Mesendoderm (in vitro differentiated cells): ENCODE measurements around the gene WDR86.
A peak's percentile ranks its signal among the peaks of the same experiment; 100 is the strongest.

Experiments used
- DNase-seq: peaks from one replicate; pipeline ENCODE4 v3.0.0; 2013
- H2AK5ac ChIP-seq: 2 replicates; pipeline ENCODE4 v1.6.1; 2013; ENCODE audit warnings: low read length, inconsistent platforms
- H2BK120ac ChIP-seq: 2 replicates; pipeline ENCODE4 v1.6.1; 2013; ENCODE audit warnings: low read depth, mild to moderate bottlenecking, low read length, moderate library complexity, mixed read lengths
- H2BK15ac ChIP-seq: replicated peaks from 2 replicates; pipeline ENCODE4 v1.6.1; 2013; ENCODE audit warnings: low read depth, mild to moderate bottlenecking, moderate library complexity
- H2BK5ac ChIP-seq: 2 replicates; pipeline ENCODE4 v1.6.1; 2013; ENCODE audit warnings: low read length, inconsistent platforms
- H3K18ac ChIP-seq: 2 replicates; pipeline ENCODE4 v1.6.1; 2013; ENCODE audit warnings: mild to moderate bottlenecking, low read length, mixed read lengths
- H3K23ac ChIP-seq: one replicate; pipeline ENCODE4 v1.6.1; 2013; ENCODE audit warnings: low read length
- H3K27ac ChIP-seq: 2 replicates; pipeline ENCODE4 v1.5.1; 2013; ENCODE audit warnings: low read depth, mild to moderate bottlenecking, inconsistent platforms, low read length, moderate library complexity
- H3K27me3 ChIP-seq: 2 replicates; pipeline ENCODE4 v1.6.1; 2013; ENCODE audit warnings: low read length, control low read depth, mild to moderate bottlenecking, inconsistent platforms; ENCODE audit not compliant: insufficient read depth, poor library complexity
- H3K36me3 ChIP-seq: 2 replicates; pipeline ENCODE4 v1.6.1; 2013; ENCODE audit warnings: low read length, inconsistent platforms; ENCODE audit not compliant: control insufficient read depth, insufficient read depth
- H3K4ac ChIP-seq: one replicate; pipeline ENCODE4 v1.6.1; 2013; ENCODE audit warnings: low read depth, mild to moderate bottlenecking, low read length, moderate library complexity
- H3K4me1 ChIP-seq: 2 replicates; pipeline ENCODE4 v1.6.1; 2013; ENCODE audit warnings: low read depth, low read length, inconsistent platforms; ENCODE audit not compliant: control insufficient read depth
- H3K4me2 ChIP-seq: 2 replicates; pipeline ENCODE4 v1.6.1; 2013; ENCODE audit warnings: low read length
- H3K4me3 ChIP-seq: 2 replicates; pipeline ENCODE4 v1.5.1; 2013; ENCODE audit warnings: mild to moderate bottlenecking, low read length
- H3K56ac ChIP-seq: one replicate; pipeline ENCODE4 v1.6.1; 2013; ENCODE audit warnings: low read length
- H3K79me1 ChIP-seq: 2 replicates; pipeline ENCODE4 v1.6.1; 2013; ENCODE audit warnings: low read length, inconsistent platforms
- H3K79me2 ChIP-seq: 2 replicates; pipeline ENCODE4 v1.6.1; 2013; ENCODE audit warnings: mild to moderate bottlenecking, low read length; ENCODE audit not compliant: control insufficient read depth, insufficient read depth
- H3K9ac ChIP-seq: 2 replicates; pipeline ENCODE4 v1.6.1; 2013; ENCODE audit warnings: low read length, inconsistent platforms
- H4K5ac ChIP-seq: one replicate; pipeline ENCODE4 v1.6.1; 2013; ENCODE audit warnings: low read length
- H4K8ac ChIP-seq: one replicate; pipeline ENCODE4 v1.6.1; 2013; ENCODE audit warnings: low read depth, mild to moderate bottlenecking, control low read depth, low read length, moderate library complexity
- WGBS: extraction: QIAGEN DNeasy Blood & Tissue Kit; methylation state at CpG from one replicate; pipeline ENCODE4 v1.1.7; 2013; ENCODE audit warnings: low lambda C conversion rate, missing lambda C conversion rate; ENCODE audit not compliant: insufficient coverage; ENCODE audit errors: extremely low coverage; 5-methylcytosine and 5-hydroxymethylcytosine counted together

Gene WDR86

DNA sequence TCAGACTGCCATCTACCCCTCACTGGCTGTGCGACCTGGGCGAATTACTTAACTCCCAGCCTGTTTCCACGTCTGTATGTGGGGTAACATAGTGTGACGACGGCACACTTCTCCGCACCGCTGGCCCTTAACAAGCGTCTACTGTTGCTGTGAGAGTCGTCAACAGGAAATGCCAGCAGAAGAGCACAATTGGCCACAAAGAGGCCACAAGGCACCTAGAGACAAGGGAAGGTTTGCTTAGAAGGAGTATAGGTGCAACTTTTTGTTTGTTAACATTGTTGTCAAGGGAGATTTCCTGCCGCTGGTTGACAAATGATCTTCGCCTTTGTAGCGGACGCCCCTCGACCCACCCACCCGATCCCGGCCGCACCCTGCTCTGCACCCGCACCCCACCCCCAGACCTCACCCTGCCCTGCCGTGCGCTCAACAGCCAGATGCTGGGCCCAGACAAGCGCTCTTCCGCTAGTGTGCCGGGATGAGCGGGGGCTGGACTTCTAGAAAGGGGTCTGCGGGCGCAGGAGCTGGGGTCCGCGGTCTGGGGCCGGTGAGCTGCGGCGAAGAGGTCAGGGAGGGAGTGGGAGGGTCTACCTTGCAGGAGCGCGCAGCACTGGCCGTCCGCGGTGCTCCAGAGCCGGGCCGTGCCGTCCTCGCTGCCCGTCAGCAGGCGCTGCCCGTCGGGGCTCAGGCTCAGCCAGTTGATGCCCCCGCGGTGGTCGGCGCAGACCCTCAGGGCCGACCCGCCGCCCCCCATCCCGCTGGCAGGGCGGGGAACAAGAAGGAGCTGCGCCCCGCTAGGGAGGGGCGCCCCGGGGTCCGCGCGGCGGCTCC lies 785 bp downstream of the WDR86 start:
- H3K4me3 ChIP-seq: peak overlapping the region; percentile 70
- peak overlapping the region; percentile 2 for H2BK120ac ChIP-seq
- H3K27ac ChIP-seq: peak overlapping the region; percentile 44
- peak overlapping the region; percentile 74 for H2AK5ac ChIP-seq
- H3K18ac ChIP-seq: peak overlapping the region; percentile 94
- no peak overlapping the region for H4K8ac ChIP-seq
- peak overlapping the region; percentile 56 for H3K4ac ChIP-seq
- no peaks in the 10 kb centered on the region for H3K36me3 ChIP-seq
- no CpG with 5 or more reads among the region's 61 CpGs for WGBS
- H2BK5ac ChIP-seq: no peak overlapping the region
- no peaks in the 10 kb centered on the region for H3K79me2 ChIP-seq
- H3K56ac ChIP-seq: peak overlapping the region; percentile 94
- H3K23ac ChIP-seq: peak overlapping the region; percentile 94
- peak overlapping the region; percentile 87 for H3K4me2 ChIP-seq
- no peak overlapping the region for H2BK15ac ChIP-seq
- H4K5ac ChIP-seq: no peak overlapping the region
- H3K79me1 ChIP-seq: peaks cover 2% of the 10 kb centered on the region
- peak overlapping the region; percentile 92 for H3K9ac ChIP-seq
- DNase-seq: peak; percentile 89
- peaks cover 15% of the 10 kb centered on the region for H3K4me1 ChIP-seq
- H3K27me3 ChIP-seq: no peaks in the 10 kb centered on the region

DNA sequence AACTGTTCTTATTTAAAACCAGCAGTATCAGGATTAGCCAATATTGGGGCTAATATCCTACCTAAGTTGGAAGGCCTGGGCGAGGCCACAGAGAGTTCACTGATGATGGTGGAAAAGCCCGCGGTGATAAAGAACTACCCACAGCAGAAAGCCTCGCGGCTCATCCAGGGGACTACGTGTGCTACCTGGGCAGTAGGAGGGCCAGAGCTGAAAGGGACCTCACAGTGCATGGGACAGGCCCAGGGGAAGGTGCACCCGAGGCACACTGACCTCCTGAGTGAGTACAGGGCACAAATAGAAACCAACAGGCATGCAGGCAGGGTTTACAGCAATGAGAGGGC lies 1.4 kb downstream of the WDR86 start:
- Histone ChIP-seq H3K27me3 (no peaks in the 10 kb centered on the region), H3K4me3 (peak overlapping the region; percentile 70), H3K79me2 (no peaks in the 10 kb centered on the region), H3K18ac (no peak overlapping the region), H3K9ac (peak overlapping the region; percentile 92), H2BK5ac (no peak overlapping the region), H3K27ac (no peak overlapping the region), H3K56ac (peak overlapping the region; percentile 94), H2BK15ac (no peak overlapping the region), H3K4me2 (peak overlapping the region; percentile 87), H2BK120ac (no peak overlapping the region), H4K8ac (no peak overlapping the region), H3K4ac (no peak overlapping the region), H3K36me3 (no peaks in the 10 kb centered on the region), H3K23ac (no peak overlapping the region), H2AK5ac (peak overlapping the region; percentile 74), H3K4me1 (peaks cover 15% of the 10 kb centered on the region), H3K79me1 (peaks cover 2% of the 10 kb centered on the region), H4K5ac (no peak overlapping the region)
- DNase-seq: no peak
- no CpG with 5 or more reads among the region's 7 CpGs for WGBS

DNA sequence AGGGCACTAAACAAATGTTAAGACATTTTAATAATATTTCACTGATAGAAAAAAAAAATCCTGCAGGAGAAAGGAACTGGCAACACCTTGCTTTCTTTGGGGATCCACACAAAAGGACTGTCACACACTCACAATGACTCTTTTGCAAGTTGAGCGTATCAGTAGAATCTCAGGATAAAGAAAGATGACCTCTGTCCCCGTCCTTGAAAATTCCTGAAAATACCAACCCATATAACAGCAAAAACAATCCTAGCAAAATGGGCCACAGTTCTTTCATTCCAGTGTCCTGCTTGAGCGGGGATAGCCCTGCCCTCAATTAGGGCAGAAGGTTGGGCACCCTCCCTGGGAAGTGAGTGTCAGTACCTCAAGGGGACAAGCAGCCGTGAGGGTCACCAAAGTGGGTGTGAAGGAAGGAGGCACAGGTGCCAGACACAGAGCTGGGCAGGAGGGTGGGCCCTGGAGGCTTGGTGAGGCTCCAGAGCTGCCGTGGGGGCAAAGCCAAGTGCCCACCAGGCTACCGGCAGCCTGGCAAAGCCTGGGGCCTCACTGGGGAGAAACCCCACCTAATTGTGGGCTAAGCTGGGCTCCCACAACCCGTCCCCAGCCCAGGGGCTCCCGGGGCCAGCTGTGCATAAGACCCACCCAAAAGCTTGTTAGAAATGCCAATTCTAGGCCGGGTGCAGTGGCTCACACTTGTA lies 2.8 kb downstream of the WDR86 start:
- Histone ChIP-seq H3K27me3 (no peaks in the 10 kb centered on the region), H3K56ac (no peak overlapping the region), H3K36me3 (no peaks in the 10 kb centered on the region), H3K4me3 (no peak overlapping the region), H3K4ac (no peak overlapping the region), H4K5ac (no peak overlapping the region), H3K18ac (no peak overlapping the region), H2BK5ac (no peak overlapping the region), H3K79me2 (no peaks in the 10 kb centered on the region), H3K23ac (no peak overlapping the region), H3K4me1 (peaks cover 15% of the 10 kb centered on the region), H3K9ac (no peak overlapping the region), H3K27ac (no peak overlapping the region), H3K79me1 (peaks cover 2% of the 10 kb centered on the region), H4K8ac (no peak overlapping the region), H2BK120ac (no peak overlapping the region), H3K4me2 (no peak overlapping the region), H2AK5ac (no peak overlapping the region), H2BK15ac (no peak overlapping the region)
- no CpG with 5 or more reads among the region's 9 CpGs for WGBS
- no peak for DNase-seq

DNA sequence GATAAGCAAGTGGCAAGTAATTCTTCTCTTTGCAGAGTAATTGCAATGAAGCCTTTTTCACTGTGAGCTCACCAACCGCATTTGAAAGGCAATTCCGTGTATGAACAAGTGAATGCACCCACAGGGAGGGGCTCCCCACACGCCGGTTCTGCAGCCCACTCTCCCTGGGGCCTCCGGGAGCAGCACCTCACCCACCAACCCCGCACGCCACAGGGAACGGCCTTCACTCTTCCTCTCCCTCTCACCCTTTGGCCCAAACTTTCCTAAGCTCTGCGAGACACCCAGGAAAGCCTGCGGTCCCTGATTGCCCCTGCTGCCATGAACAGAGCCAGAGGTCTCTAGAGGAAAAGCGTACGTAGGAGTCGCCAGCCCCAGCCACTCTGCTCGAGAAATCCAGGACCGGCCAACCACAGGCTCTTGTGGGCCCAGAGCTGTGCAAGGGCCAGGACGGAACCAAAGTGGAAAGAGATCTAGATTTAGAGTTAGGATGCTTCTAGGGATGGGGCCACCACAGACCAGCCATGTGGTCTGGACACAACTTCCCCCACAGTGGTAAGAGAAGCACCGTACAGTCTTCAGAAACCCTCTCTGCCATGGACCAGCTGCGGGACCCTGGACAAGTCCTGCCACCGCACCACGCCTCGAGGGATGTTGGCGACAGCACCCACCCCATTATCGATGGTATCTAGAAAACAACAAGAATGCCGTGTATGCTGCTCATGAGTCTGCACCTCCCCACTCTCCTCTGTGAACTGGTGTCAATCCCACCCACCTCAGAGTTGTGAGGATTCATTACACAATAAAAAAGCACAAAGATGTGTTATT lies 3.6 kb downstream of the WDR86 start:
- Histone ChIP-seq H3K4me3 (no peak overlapping the region), H2BK15ac (no peak overlapping the region), H3K18ac (no peak overlapping the region), H4K5ac (no peak overlapping the region), H3K27me3 (no peaks in the 10 kb centered on the region), H2BK120ac (no peak overlapping the region), H4K8ac (no peak overlapping the region), H2AK5ac (no peak overlapping the region), H2BK5ac (no peak overlapping the region), H3K27ac (no peak overlapping the region), H3K4me1 (peaks cover 9% of the 10 kb centered on the region), H3K56ac (no peak overlapping the region), H3K79me1 (peaks cover 2% of the 10 kb centered on the region), H3K36me3 (no peaks in the 10 kb centered on the region), H3K4ac (no peak overlapping the region), H3K4me2 (no peak overlapping the region), H3K79me2 (no peaks in the 10 kb centered on the region), H3K23ac (no peak overlapping the region), H3K9ac (no peak overlapping the region)
- DNase-seq: no peak
- WGBS: no CpG with 5 or more reads among the region's 24 CpGs

DNA sequence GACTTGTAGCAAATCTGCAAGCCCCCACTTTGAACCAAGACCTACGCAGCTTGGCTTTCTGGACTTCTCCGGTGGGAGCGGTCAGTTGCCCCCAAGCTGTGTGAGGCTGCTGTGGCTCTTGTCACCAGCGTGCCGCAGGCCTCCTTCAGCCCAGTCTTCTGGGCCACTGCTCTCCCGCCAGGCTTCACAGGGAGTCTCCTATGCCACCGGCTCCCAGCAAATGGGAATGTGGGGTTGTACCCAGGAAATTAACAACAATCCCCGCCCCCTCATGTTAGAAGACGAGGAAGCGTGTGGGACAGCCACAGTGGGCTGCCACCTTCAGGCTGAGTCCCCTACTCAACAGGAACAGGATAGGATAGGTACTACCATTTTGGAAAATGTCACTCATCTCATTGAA lies 4.2 kb downstream of the WDR86 start:
- no peak overlapping the region for H2BK5ac ChIP-seq
- no peak overlapping the region for H3K18ac ChIP-seq
- H3K4ac ChIP-seq: no peak overlapping the region
- no peak overlapping the region for H2AK5ac ChIP-seq
- no peak overlapping the region for H3K4me2 ChIP-seq
- H4K5ac ChIP-seq: no peak overlapping the region
- no peak overlapping the region for H4K8ac ChIP-seq
- no peak for DNase-seq
- H3K27me3 ChIP-seq: no peaks in the 10 kb centered on the region
- H3K9ac ChIP-seq: no peak overlapping the region
- H2BK120ac ChIP-seq: no peak overlapping the region
- H3K4me1 ChIP-seq: peaks cover 3% of the 10 kb centered on the region
- H3K79me1 ChIP-seq: peaks cover 2% of the 10 kb centered on the region
- H3K27ac ChIP-seq: no peak overlapping the region
- WGBS: no CpG with 5 or more reads among the region's 10 CpGs
- H2BK15ac ChIP-seq: no peak overlapping the region
- no peaks in the 10 kb centered on the region for H3K79me2 ChIP-seq
- no peak overlapping the region for H3K4me3 ChIP-seq
- H3K36me3 ChIP-seq: no peaks in the 10 kb centered on the region
- H3K23ac ChIP-seq: no peak overlapping the region
- H3K56ac ChIP-seq: no peak overlapping the region
